ENCODE results near the gene FBXW12. TPM values are rescaled to one million over a fixed set of nuclear protein-coding genes. Genes with fewer than 3 reads are reported as not detected.

The FBXW12 gene
- total RNA-seq, 1 experiment from 2014 or later: not detected

- Histone ChIP-seq H4K20me1 (ENCODE audit: insufficient read depth) (no peaks in the 10 kb centered on the region), H3K9me3 (ENCODE audit: control insufficient read depth in 1 of 2, insufficient read depth in 1 of 2, low read depth in 1 of 2, low read length in 2 of 2) (no peaks in the 10 kb centered on the region), H3K27me3 (ENCODE audit: insufficient read depth, low read length) (no peaks in the 10 kb centered on the region), H3K79me2 (ENCODE audit: insufficient read depth, low read length) (no peaks in the 10 kb centered on the region), H3K4me2 (ENCODE audit: low read length) (no peak overlapping the region), H3K36me3 (ENCODE audit: control insufficient read depth in 1 of 2, insufficient read depth in 2 of 2, low read length in 2 of 2) (peaks cover 0 to 3% of the 10 kb centered on the region in 2 experiments; a peak in 2 of 4 replicates), H2AFZ (ENCODE audit: low read depth, low read length, poor library complexity, severe bottlenecking) (no peak overlapping the region), H3K27ac (ENCODE audit: low read depth, low read length) (no peak overlapping the region), H3K4me3 (replicated peaks in 1 of 2; ENCODE audit: low read depth in 1 of 2, low read length in 2 of 2) (no peak overlapping the region), H3K4me1 (ENCODE audit: control insufficient read depth in 1 of 2, insufficient read depth in 2 of 2, low read length in 2 of 2) (no peaks in the 10 kb centered on the region), H3K9me2 (ENCODE audit: insufficient read depth) (no peaks in the 10 kb centered on the region), H3K9ac (ENCODE audit: low read length) (no peak overlapping the region)
- no TSS peak for BruUV-seq (replicated peaks)
- ChIA-PET RAD21 (ENCODE audit: low non-redundant PET in 1 of 2, low total read pairs in 2 of 2, uncharacterized antibody in 2 of 2, unreplicated experiment in 2 of 2) (no interaction called here), CTCF (interaction anchor here (1.6 kb wide), 1 partner anchor 12 kb away, joined by 5 read pairs; no protein-coding TSS in a partner anchor), POLR2A (no interaction called here)
- TF ChIP-seq TCF7L2 (IDR thresholded peaks at IDR 0.05; ENCODE audit: borderline replicate concordance, extremely low read depth, insufficient read depth, insufficient read length) (no peak), MAX (IDR thresholded peaks at IDR 0.05) (no peak), FOSL1 (IDR thresholded peaks at IDR 0.05; ENCODE audit: low read depth) (no peak), POLR2AphosphoS5 (IDR thresholded peaks at IDR 0.05; ENCODE audit: low read depth, low read length) (no peak)
- intact Hi-C loops (cut with micrococcal nuclease): no loop called here
- no peak for DNase-seq (ENCODE audit: low read depth, low spot score)
- no peak for ATAC-seq
Observed at GRCh38 chr3:48412375-48413001, 40.5 kb downstream of the FBXW12 start.

GRCh38 chr3:48413086-48413485 lies 41.1 kb downstream of the FBXW12 start:
- ATAC-seq: no peak
- H3K9ac ChIP-seq (ENCODE audit: low read length): no peak overlapping the region
- H3K4me1 ChIP-seq (ENCODE audit: control insufficient read depth in 1 of 2, insufficient read depth in 2 of 2, low read length in 2 of 2): no peaks in the 10 kb centered on the region
- H3K9me2 ChIP-seq (ENCODE audit: insufficient read depth): no peaks in the 10 kb centered on the region
- ChIA-PET POLR2A (no interaction called here), RAD21 (ENCODE audit: low non-redundant PET in 1 of 2, low total read pairs in 2 of 2, uncharacterized antibody in 2 of 2, unreplicated experiment in 2 of 2) (no interaction called here), CTCF (interaction anchor here (1.6 kb wide), 1 partner anchor 12 kb away, joined by 5 read pairs; no protein-coding TSS in a partner anchor)
- BruUV-seq (replicated peaks): no TSS peak
- H3K36me3 ChIP-seq (ENCODE audit: control insufficient read depth in 1 of 2, insufficient read depth in 2 of 2, low read length in 2 of 2): peaks cover 0 to 3% of the 10 kb centered on the region in 2 experiments; a peak in 2 of 4 replicates
- H3K4me3 ChIP-seq (replicated peaks in 1 of 2; ENCODE audit: low read depth in 1 of 2, low read length in 2 of 2): no peak overlapping the region
- TF ChIP-seq ZFX (IDR thresholded peaks at IDR 0.05) (no peak), ELF1 (IDR thresholded peaks at IDR 0.05; ENCODE audit: borderline replicate concordance, low read depth) (no peak), JUND (IDR thresholded peaks at IDR 0.05) (no peak), REST (IDR thresholded peaks at IDR 0.05; ENCODE audit: low read depth) (no peak), EZH2phosphoT487 (IDR thresholded peaks at IDR 0.05; ENCODE audit: borderline replicate concordance) (no peak), EGR1 (IDR thresholded peaks at IDR 0.05; ENCODE audit: low read depth) (no peak), RAD21 (IDR thresholded peaks at IDR 0.05; ENCODE audit: low read depth) (no peak), TCF7L2 (IDR thresholded peaks at IDR 0.05; ENCODE audit: borderline replicate concordance, extremely low read depth, insufficient read depth, insufficient read length) (no peak), EZH2 (IDR thresholded peaks at IDR 0.05) (no peak), ATF3 (IDR thresholded peaks at IDR 0.05) (no peak)
- intact Hi-C loops (cut with micrococcal nuclease): no loop called here
- DNase-seq (ENCODE audit: low read depth, low spot score): no peak
- H3K79me2 ChIP-seq (ENCODE audit: insufficient read depth, low read length): no peaks in the 10 kb centered on the region
- H3K9me3 ChIP-seq (ENCODE audit: control insufficient read depth in 1 of 2, insufficient read depth in 1 of 2, low read depth in 1 of 2, low read length in 2 of 2): no peaks in the 10 kb centered on the region
- H4K20me1 ChIP-seq (ENCODE audit: insufficient read depth): no peaks in the 10 kb centered on the region
- no peak overlapping the region for H3K4me2 ChIP-seq (ENCODE audit: low read length)
- no peaks in the 10 kb centered on the region for H3K27me3 ChIP-seq (ENCODE audit: insufficient read depth, low read length)
- H3K27ac ChIP-seq (ENCODE audit: low read depth, low read length): no peak overlapping the region
- no peak overlapping the region for H2AFZ ChIP-seq (ENCODE audit: low read depth, low read length, poor library complexity, severe bottlenecking)

Measured in HCT116 (cell line).